ENCODE data around the gene CUL5. TPM values are rescaled to one million over a fixed set of nuclear protein-coding genes. Genes with fewer than 3 reads are reported as not detected.
A peak's percentile ranks its signal among the peaks of the same experiment; 100 is the strongest.

The CUL5 gene
- total and polyA plus RNA-seq, 2 of the 8 experiments (the other 6 are each of a cell fraction or from before 2014, with no cell fraction given): 4.9 to 31.8 TPM

GRCh38 chr11:108008656-108009496 is at the start of gene CUL5 (continued):
- no peak for TF ChIP-seq CHD7 (IDR thresholded peaks at IDR 0.05; ENCODE audit: insufficient replicate concordance, low read length)
- TF ChIP-seq ASH2L (IDR thresholded peaks at IDR 0.05; ENCODE audit: low read length): peak; percentile 100
- no peak; the same call in 1 of the 2 replicates for TF ChIP-seq GTF2F1 (IDR thresholded peaks at IDR 0.05; ENCODE audit: borderline replicate concordance, low read depth, low read length)
- no peak for TF ChIP-seq JUN (IDR thresholded peaks at IDR 0.05; ENCODE audit: low read depth, low read length)
- TF ChIP-seq NANOG (IDR thresholded peaks at IDR 0.05; ENCODE audit: insufficient read depth, low read depth, low read length, poor library complexity, severe bottlenecking): no peak
- TF ChIP-seq POLR2A (IDR thresholded peaks at IDR 0.05; ENCODE audit: control extremely low read depth in 1 of 2, low read depth in 2 of 2, low read length in 2 of 2): peak; percentile 94 to 98
- no peak for TF ChIP-seq RXRA (IDR thresholded peaks at IDR 0.05; ENCODE audit: insufficient read depth, low read depth, low read length)
- peak; percentile 43; the same call in 1 of the 2 replicates for TF ChIP-seq KDM1A (IDR thresholded peaks at IDR 0.05; ENCODE audit: borderline replicate concordance, low read length)
- peak; percentile 92 for TF ChIP-seq TAF1 (IDR thresholded peaks at IDR 0.05; ENCODE audit: low read depth, low read length)
- TF ChIP-seq CEBPB (IDR thresholded peaks at IDR 0.05; ENCODE audit: low read depth, low read length): no peak
- no peak for TF ChIP-seq SP1 (IDR thresholded peaks at IDR 0.05; ENCODE audit: low read depth, low read length)
